Uterus (tissue), 4 donors: ENCODE measurements around the gene DYNC1H1. TPM values are rescaled to one million over a fixed set of nuclear protein-coding genes. Genes with fewer than 3 reads are reported as not detected.
"Not testable (repeated sequence)": the region's sequence is repeated elsewhere in the genome, so short reads cannot be mapped to it uniquely, and the experiment has no call there.

Source experiments
- DNase-seq, 2 donors: peaks; one replicate each; pipeline ENCODE4 v3.0.0-alpha.2; 2019 to 2020
- H3K27ac ChIP-seq, 2 donors: fragments of 200-600 bp; sonication (generic); 1 replicate in 1 of 2; 2 replicates in 1 of 2; pipeline ENCODE4 v1.5.1; 2016 to 2018
- H3K27me3 ChIP-seq, 2 donors: fragments of 200-600 bp; sonication (generic); one replicate each; pipeline ENCODE4 v1.5.1; 2018 to 2019; ENCODE audit warnings: control low read depth in 1 of 2
- H3K36me3 ChIP-seq, 2 donors: fragments of 200-600 bp; sonication (generic); one replicate each; pipeline ENCODE4 v1.5.1; 2019; ENCODE audit warnings: control low read depth in 1 of 2
- H3K4me1 ChIP-seq, 2 donors: fragments of 200-600 bp; sonication (generic); one replicate each; pipeline ENCODE4 v1.5.1; 2018 to 2019; ENCODE audit warnings: control low read depth in 1 of 2
- H3K4me3 ChIP-seq, 2 donors: fragments of 200-600 bp; sonication (generic); 1 replicate in 1 of 2; 2 replicates in 1 of 2; pipeline ENCODE4 v1.5.1; 2018 to 2019; ENCODE audit warnings: mild to moderate bottlenecking in 1 of 2
- H3K9me3 ChIP-seq, 2 donors: fragments of 200-600 bp; sonication (generic); one replicate each; pipeline ENCODE4 v1.5.1; 2019; ENCODE audit warnings: control low read depth in 1 of 2
- CTCF ChIP-seq, 4 experiments: fragments of 200-600 bp in 2 of 4; fragments of 450-650 bp in 2 of 4; sonication (generic) in 2 of 4; IDR thresholded peaks; one replicate each; pipeline ENCODE4 v1.5.1; 2016 to 2019; ENCODE audit warnings: antibody characterized with exemption in 4 of 4, mild to moderate bottlenecking in 2 of 4, moderate library complexity in 1 of 4
- POLR2A ChIP-seq, 2 donors: fragments of 450-650 bp; IDR thresholded peaks; one replicate each; pipeline ENCODE4 v1.6.1; 2016; ENCODE audit warnings: antibody characterized with exemption in 2 of 2, mild to moderate bottlenecking in 1 of 2, moderate library complexity in 1 of 2
- intact Hi-C: fragments of 100-400 bp; cut with DNase I; formaldehyde crosslinking; loops from one replicate; pipeline ENCODE4 v1.15.1; 2023; ENCODE audit warnings: low total_unique reads
- total RNA-seq, 4 donors: library from RNA; depleted of rRNA in 3 of 4; stranded (reverse); fragments of >200 nt in 3 of 4; gene quantifications; one replicate each; pipeline versions ENCODE4 v1.1.0 to v1.2.4, GENCODE V29; 2014 to 2023
- donor health status: DM: yes; HTN: yes; CAD: no.

Gene DYNC1H1
- total RNA-seq, 4 donors from 2014 or later: 251 to 634 (median 479) TPM

GRCh38 chr14:102063109-102063807 lies 98.9 kb downstream of the DYNC1H1 start:
- H3K36me3 ChIP-seq: no peaks in the 10 kb centered on the region
- no peaks in the 10 kb centered on the region for H3K27me3 ChIP-seq
- H3K9me3 ChIP-seq: no peaks in the 10 kb centered on the region
- peak; percentile 85 to 88 for DNase-seq
- TF ChIP-seq CTCF (IDR thresholded peaks at IDR 0.05) (peak; percentile 18 to 61 (median 48)), POLR2A (IDR thresholded peaks at IDR 0.05) (no peak)
- H3K27ac ChIP-seq: peak overlapping the region; percentile 34 to 41
- no peaks in the 10 kb centered on the region for H3K4me1 ChIP-seq
- intact Hi-C loops: no loop called here
- no peak overlapping the region for H3K4me3 ChIP-seq

GRCh38 chr14:102063808-102064429 lies 99.5 kb downstream of the DYNC1H1 start:
- no peaks in the 10 kb centered on the region for H3K9me3 ChIP-seq
- no peaks in the 10 kb centered on the region for H3K27me3 ChIP-seq
- no peak for DNase-seq
- TF ChIP-seq CTCF (IDR thresholded peaks at IDR 0.05) (no peak), POLR2A (IDR thresholded peaks at IDR 0.05) (no peak)
- no peaks in the 10 kb centered on the region for H3K4me1 ChIP-seq
- peak overlapping the region; percentile 34 to 41 for H3K27ac ChIP-seq
- H3K36me3 ChIP-seq: no peaks in the 10 kb centered on the region
- intact Hi-C loops: no loop called here
- no peak overlapping the region for H3K4me3 ChIP-seq

- H3K4me1 ChIP-seq, H3K27me3 ChIP-seq, intact Hi-C loops, DNase-seq, H3K36me3 ChIP-seq, H3K9me3 ChIP-seq, H3K27ac ChIP-seq, H3K4me3 ChIP-seq: not testable (repeated sequence)
Observed at GRCh38 chr14:102064590-102064989, 100.2 kb downstream of the DYNC1H1 start.

GRCh38 chr14:102066041-102066451 lies 101.7 kb downstream of the DYNC1H1 start:
- TF ChIP-seq CTCF (IDR thresholded peaks at IDR 0.05) (no peak), POLR2A (IDR thresholded peaks at IDR 0.05) (no peak)
- Histone ChIP-seq H3K4me1 (no peaks in the 10 kb centered on the region), H3K4me3 (no peak overlapping the region), H3K9me3 (no peaks in the 10 kb centered on the region), H3K27me3 (no peaks in the 10 kb centered on the region), H3K27ac (no peak overlapping the region), H3K36me3 (no peaks in the 10 kb centered on the region)
- intact Hi-C loops: no loop called here
- DNase-seq: no peak

- no peak overlapping the region for H3K4me3 ChIP-seq
- H3K4me1 ChIP-seq: no peaks in the 10 kb centered on the region
- no peaks in the 10 kb centered on the region for H3K9me3 ChIP-seq
- TF ChIP-seq POLR2A (IDR thresholded peaks at IDR 0.05) (no peak), CTCF (IDR thresholded peaks at IDR 0.05) (no peak)
- no peak for DNase-seq
- no peak overlapping the region for H3K27ac ChIP-seq
- no peaks in the 10 kb centered on the region for H3K36me3 ChIP-seq
- intact Hi-C loops: no loop called here
- no peaks in the 10 kb centered on the region for H3K27me3 ChIP-seq
Observed at GRCh38 chr14:102071283-102071998, 107.1 kb downstream of the DYNC1H1 start.
